NCI-H510A treated with DMSO at 0.1 percent for 48 hours (cell line): Measurements from ENCODE around the gene DDX23.
"Not testable (repeated sequence)": the region's sequence is repeated elsewhere in the genome, so short reads cannot be mapped to it uniquely, and the experiment has no call there.

Experiments used
- DNase-seq: peaks from one replicate; lab custom pipeline; 2025; lab: John Stamatoyannopoulos, UW

DDX23 gene

DNA sequence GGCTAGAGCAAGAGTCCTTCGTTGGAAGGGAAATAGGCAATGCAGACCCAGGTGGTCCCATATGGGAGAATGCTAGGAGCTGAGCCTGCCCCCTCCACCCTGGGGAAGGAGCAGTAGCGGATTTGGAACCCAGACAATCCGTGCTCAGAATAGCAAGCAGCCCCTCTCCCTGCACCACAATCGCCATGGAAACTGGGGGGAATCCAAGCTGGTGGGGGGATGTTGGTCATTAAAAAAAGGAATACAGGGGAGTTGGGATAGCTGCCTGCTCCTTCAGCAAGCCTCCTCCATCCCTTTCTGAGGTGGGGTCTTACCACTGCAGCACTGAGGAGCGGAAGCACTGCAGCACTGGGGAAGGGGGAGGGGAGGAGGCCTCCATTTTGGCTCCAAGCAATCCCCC lies 10.8 kb upstream of the DDX23 start:
- no peak for DNase-seq

DNA sequence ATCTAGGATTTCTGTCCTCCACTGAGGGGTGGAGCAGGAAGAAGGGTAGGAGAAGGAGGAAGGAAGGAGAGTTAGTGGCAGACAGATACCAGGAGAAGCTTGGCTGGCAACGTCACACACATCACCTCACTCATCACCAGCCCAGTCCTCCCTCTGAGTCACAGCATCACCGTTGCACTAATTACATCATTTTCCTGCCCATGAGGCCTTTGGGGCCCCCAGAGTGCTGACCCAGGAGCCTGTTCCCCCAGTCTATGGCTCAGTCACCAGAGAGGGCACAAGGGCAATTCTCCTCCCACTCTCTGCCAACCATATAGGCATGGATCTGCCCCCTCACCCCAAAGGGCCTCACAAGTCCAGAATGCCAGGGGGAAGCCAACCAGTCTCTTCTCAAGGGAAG lies 9.1 kb upstream of the DDX23 start:
- DNase-seq: no peak

DNA sequence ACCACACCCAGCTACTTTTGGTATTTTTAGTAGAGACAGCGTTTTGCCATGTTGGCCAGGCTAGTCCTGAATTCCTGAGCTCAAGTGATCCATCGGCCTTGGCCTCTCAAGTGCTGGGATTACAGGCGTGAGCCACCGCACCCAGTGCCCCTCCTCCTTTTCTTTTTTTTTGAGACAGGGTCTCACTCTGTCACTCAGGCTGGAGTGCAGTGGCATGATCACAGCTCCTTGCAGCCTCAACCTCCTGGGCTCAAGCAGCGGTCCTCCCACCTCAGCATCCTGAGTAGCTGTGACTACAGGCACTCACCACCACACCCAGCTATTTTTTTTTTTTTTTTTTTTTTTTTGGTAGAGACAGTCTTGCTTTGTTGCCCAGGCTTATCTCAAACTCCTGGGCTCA lies 8.3 kb upstream of the DDX23 start:
- not testable (repeated sequence) for DNase-seq

DNA sequence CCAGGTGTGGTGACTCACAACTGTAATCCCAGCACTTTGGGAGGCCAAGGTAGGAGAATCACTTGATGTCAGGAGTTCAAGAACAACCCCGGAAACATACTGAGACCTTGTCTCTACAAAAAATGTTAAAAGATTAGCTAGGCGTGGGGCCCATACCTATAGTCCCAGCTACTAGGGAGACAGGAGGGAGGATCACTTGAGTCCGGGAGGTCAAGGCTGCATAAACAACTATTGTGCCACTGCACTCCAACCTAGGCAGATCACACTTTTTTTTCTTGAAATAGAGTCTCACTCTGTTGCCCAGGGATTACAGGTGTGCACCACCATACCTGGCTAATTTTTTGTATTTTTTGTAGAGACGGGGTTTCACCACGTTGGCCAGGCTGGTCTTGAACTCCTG lies 7.6 kb upstream of the DDX23 start:
- DNase-seq: no peak

DNA sequence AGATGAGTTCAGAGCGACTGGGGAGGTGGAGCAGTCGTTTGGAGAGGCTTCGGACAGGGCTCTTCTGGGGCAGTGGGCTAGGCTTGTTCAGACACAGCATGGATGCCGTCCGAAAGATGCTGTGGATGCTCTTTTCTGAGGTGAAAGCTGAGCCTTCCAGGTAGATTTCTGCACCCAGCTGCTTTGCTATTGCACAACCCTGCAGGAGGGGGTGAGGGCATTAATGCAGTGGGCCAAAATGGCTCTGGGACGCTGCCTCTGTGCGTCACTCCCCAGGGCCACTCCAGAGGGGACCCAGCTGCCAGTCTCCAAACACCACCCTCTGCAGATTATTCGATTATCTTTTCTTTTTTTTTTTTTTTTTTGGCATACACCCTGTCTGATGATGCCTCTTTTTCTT lies 6.1 kb upstream of the DDX23 start:
- no peak for DNase-seq

DNA sequence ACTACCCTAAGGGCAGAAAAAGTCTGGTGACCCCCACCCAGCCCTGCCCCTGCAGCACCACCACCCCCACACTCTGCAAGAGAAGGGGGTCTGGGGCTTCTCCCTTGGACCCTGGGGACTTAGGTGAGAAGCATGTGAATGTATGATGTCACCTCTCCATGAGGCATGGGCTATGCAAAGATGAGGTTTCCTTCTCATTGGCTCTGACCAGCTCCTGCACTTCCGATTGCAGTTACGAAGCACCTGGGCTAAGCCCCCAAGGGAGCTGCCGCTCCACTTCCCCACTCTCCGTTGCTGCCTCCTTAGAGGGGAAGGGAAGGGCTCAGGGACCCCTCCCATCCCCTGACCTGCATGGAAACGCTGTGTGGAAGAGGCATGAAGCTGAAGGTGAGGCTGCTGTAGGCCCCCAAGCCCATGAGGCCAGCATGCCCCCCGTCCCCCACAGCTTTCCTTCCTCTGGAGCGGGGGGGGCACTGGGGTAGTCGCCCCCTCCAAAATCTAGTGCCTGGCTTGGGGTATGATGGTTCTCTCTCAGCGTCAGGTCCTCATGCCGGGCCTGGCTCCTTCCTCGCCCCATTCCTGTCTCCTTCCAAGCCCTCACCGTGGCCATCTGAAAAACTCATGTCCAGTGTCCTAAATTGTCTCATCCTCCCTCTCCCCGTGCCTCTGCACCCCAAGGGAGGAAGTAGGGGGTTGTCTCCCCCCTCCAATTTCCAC lies 5.5 kb upstream of the DDX23 start:
- no peak for DNase-seq

DNA sequence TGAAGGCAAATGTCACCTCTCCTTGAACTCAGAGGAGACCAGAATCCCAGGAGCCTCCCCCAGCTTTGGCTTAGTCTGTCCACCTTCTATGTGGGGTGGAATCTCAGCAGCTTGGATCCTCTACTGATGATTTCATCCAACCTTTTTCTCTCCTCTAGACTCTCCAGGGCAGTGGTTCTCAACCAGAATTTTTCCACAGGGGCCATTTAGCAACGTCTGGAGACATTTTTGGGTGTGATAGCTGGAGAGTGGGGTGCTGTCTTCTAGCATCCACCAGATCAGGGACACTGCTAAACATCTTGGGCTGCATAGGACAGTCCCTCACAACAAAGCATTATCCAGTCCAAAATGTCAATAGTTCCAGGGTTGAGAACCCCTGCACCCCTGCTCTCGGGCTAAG lies 4.4 kb upstream of the DDX23 start:
- DNase-seq: no peak

DNA sequence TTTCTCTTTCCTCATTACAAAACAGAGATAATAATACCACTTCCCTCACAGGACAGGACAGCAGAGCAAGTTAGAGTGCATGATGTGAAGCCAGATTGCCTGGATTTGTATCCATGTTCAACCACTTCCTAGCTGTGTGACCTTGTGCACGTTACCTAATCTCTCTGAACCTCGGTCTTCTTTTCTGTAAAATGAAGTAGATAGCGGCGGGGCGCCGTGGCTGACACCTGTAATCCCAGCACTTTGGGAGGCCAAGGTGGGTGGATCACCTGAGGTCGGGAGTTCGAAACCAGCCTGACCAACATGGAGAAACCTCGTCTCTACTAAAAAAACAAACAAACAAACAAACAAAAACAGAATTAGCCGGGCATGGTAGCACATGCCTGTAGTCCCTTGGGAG lies 3.0 kb upstream of the DDX23 start:
- DNase-seq: not testable (repeated sequence)

DNA sequence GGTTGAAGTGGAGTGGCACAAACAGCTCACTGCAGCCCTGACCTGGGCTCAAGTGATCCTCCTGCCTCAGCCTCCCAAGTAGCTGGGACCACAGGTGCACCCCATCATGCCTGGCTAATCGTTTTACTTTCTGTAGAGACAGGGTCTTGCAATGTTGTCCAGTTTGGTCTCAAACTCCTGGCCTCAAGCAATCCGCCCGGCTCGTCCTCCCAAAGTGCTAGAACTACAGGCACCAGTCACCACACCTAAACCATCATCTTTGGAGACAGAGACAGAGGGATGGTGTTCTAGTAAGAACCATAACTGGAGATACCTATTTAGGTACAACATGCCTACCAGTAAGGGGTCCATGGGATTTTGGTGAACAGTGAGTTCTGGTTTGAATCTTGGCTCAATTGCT lies 2.5 kb upstream of the DDX23 start:
- DNase-seq: no peak

DNA sequence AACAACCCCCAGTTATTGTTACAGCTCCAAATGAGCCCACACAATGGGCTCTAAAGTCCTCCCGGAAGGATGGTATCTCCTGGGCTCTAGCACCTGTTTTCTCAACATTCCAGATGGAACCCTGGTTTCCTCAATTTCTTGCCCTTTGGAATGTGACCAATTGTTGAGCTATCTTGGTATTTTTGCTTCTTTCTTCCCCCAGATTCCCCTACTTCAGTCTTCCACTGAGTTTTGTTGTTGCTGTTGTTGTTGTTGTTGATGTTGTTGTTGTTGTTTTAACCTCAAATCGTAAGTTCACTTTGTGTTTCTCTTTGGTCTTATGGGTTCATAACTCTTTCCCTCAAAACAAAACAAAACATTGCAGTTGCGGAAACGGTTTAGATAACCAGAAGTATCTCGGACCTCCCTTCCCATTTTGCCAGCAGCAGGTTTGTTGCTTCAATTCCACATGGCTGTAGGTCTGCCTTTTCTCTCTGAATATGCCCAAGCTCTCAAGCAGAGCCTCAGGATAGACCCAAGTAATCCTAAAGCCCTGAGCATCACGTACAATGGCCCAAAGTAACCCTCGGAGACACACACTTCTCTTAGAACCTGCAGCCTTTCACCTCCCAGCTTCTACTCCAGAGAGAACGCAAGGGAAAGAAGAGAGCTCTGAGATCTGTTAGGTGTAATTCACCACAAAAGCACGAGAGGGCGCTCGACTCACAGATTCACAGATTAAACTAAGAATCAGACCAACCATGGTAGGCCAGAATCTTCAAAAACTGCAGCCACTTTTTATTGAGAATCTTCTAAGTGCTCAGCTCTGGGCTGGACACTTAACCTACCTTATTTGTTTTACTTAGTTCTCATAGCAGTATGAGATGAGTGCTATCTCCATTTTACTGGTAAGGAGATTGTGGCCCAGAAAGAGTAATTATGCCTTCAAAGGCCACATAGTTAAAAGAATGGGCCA lies 1.0 kb upstream of the DDX23 start:
- DNase-seq: peak; percentile 93

DNA sequence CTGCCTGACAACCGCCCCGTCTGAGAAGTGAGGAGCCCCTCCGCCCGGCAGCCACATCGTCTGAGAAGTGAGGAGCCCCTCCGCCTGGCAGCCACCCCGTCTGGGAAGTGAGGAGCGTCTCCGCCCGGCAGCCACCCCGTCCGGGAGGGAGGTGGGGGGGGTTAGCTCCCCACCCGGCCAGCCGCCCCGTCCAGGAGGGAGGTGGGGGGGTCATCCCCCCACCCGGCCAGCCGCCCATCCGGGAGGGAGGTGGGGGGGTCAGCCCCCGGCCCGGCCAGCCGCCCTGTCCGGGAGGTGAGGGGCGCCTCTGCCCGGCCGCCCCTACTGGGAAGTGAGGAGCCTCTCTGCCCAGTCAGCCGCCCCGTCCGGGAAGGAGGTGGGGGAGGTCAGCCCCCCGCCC lies 9.9 kb downstream of the DDX23 start:
- not testable (repeated sequence) for DNase-seq

DNA sequence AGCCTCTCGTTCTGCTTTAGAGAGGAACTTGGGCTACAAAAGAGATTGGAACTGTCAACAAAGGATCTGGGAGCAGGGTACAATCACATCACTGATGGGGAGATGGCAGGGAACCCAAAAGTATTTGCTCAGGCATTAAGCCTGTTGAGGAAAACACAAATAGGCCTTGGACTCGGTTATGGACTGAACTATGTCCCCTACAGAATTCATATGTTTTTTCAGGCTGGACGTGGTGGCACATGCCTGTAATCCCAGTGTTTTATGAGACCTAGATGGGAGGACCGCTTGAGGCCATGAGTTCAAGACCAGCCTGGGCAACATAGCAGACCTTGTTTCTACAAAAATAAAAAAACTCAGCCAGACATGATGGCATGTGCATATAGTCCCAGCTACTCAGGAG lies 13.9 kb downstream of the DDX23 start:
- DNase-seq: no peak

DNA sequence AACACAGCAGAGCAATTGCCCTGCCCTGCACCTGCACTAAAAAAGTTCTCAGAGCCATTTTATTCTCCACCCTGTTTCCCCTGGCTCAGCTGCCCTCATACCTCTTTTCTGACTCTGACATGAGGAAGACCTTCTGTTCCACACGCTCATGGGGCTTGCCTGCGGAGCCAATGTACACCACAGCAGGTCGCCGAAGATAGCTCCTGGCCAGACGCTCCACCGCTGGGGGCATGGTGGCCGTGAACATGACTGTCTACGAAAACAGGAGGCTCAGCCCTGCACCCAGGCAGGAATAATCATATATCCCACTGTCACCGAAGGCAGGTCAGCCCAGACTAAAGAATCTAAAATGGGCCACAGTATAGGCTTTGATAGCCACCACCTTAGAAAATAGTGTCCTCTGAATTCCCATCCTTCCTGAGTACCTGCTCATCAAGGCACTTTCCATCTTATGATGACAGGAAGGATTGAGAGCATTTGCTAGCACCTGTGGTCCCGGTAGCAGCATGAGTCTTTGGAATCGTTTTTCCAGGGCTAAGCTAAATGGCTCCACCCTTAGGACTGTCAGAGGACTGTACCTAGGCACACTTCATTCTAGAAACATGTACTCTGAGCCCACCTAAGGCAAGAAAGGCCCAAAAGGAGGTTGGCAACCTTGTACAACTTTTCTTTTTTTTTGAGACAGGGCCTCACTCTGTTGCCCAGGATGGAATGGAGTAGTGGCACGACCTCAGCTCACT lies 19.5 kb downstream of the DDX23 start:
- DNase-seq: no peak

DNA sequence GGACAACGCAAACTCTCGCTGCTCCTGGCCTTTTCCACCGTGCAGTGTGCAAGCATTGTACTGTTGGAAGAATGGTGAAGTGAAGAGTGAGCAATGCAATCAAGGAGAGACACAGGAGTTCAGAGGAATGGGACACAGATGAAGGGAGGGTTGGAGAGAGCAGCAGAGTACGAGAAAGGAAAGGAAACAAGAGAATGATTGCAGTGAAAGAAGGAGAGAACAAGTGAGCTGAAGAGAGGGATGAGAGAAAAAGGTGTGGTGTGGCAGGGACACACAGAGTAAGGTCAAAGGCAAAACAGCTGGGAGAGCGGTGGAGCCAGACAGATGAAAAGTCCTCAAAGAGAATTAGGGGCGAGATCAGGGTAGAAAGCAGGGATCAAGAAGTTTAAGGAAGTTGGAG lies 20.7 kb downstream of the DDX23 start:
- no peak for DNase-seq

DNA sequence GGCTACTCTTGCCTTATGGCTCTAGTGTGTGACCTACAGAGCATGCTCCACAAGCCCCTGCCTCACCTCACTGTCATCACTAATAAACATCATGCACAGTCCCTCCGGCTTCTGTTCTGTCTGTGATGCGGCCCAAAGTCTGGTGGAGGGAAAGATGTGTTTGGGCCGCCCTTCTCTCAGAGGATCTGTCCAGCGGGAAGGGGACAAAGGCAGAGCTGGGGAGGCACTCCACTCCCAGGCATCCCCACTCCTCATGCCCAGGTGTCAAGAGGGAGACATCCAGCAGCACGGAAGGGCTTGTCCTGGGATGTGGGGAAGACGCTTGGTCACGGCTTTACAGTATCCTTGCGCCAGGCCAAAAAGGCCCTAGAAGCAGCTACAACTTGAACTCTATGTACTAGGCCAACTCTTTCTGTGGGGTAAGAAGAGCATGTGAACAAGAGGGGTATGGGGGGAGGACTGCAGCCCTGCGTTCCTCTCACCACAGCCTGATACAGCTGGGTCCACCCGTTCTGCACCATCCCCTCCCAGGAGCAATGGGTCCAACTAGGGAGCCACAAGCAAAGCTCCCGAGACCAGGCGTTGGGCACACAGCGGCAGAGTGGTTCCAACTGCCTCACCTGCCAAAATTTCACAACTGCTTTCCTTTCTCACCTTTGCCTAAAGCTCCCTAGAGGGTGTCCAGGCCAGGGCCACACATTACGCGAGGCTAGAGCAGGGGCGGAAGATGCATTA lies 23.0 kb downstream of the DDX23 start:
- DNase-seq: no peak

DNA sequence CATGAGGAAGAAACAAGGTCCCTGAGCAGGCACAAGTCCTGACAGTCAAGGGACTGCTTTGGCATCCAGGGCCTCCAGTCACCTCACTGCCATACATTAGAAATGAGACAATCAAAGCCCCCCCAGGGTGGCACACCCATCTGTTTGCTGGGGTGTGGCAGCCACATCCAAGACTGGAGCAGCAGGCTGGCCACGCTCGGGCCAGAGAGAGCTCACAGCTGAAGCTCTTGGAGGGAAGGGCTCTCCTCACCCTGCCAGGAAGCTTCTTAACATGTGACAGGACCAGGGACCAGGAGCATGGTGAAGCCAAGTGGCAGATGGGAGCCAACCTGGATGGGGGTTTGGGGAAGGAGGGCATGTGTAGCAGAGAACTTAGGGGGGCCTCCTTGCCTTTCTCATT lies 23.7 kb downstream of the DDX23 start:
- DNase-seq: no peak

DNA sequence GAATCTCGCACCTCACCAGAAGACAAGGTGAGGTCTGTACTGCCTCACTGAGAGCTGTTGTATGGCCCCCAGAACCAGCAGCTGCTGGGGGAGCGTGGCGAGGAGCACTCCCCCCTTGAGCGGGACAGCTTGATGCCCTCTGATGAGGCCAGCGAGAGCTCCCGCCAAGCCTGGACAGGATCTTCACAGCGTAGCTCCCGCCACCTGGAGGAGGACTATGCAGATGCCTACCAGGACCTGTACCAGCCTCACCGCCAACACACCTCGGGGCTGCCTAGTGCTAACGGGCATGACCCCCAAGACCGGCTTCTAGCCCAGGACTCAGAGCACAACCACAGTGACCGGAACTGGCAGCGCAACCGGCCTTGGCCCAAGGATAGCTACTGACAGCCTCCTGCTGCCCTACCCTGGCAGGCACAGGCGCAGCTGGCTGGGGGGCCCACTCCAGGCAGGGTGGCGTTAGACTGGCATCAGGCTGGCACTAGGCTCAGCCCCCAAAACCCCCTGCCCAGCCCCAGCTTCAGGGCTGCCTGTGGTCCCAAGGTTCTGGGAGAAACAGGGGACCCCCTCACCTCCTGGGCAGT lies 24.4 kb downstream of the DDX23 start:
- no peak for DNase-seq

DNA sequence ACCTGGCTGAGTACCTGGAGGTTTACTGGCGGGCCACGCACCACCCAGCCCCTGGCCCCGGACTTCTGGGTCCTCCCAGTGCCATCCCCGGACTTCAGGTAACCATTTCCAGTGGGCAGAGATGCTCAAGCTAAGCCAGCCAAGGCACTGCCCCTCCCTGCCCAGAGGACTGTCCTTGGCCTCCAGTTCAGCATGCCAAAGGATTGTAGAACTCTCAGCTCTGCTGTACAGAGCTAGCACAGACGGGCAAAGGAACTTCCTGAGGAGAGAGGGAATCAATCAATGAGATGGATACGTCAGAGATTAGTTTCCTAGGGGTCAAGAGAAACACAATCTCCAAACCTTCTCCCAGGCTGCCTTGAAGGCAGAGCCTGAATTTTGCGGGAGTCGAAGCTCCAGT lies 24.9 kb downstream of the DDX23 start:
- DNase-seq: no peak

DNA sequence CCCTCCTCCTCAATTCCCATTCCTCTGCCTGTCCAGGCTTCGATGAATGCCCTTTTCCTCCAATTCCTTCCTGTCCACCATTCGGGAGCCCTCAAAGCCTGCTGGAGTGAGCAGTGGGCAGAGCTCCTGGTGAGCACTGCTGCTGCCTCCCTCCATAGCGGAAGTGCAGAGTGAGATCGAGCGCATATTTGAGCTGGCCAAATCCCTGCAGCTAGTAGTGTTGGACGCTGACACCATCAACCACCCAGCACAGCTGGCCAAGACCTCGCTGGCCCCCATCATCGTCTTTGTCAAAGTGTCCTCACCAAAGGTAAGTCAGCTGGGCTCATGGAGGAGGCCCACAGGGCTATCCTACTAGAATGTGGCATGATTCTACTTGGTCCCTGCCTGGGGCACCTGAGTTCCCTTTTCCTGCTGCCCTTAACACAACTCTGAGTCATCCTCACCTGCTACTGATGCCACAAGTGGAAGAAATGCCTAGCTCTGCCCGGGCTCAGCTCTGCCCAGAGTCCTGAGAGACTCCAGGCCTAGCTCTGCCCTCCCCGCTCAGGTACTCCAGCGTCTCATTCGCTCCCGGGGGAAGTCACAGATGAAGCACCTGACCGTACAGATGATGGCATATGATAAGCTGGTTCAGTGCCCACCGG lies 25.6 kb downstream of the DDX23 start:
- no peak for DNase-seq

DNA sequence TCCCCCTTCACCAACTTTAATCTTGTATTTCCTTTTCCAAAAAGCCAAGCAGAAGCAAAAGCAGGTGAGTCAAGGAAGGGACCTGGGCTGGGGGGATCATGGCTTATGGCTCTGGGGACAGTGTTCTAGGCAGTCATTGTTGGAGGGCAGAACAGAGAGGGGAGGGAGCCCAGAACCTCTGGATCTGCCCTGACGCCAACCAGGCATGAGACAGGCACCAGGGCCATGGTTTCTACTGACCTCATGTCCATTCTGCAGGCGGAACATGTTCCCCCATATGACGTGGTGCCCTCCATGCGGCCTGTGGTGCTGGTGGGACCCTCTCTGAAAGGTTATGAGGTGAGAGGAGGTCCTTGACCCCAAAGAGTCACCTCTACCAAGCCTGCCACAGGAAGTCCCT lies 27.1 kb downstream of the DDX23 start:
- no peak for DNase-seq

DNA sequence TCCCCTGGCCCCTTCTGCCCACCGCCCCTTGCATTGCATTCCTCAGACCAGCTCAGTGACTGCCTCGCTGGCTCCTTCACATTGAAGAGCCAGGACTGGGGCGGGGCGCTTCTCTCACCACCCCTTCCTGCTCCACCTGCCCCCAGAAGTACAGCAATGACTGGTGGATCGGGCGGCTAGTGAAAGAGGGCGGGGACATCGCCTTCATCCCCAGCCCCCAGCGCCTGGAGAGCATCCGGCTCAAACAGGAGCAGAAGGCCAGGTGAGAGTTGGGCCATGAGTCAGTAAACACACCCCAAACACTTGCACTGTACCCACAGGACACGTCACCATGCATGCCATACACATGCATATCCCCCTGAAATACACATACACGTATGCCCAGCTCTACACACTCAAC lies 27.9 kb downstream of the DDX23 start:
- peak; percentile 95 for DNase-seq
